ENCODE data around the gene JPT1.

DNA sequence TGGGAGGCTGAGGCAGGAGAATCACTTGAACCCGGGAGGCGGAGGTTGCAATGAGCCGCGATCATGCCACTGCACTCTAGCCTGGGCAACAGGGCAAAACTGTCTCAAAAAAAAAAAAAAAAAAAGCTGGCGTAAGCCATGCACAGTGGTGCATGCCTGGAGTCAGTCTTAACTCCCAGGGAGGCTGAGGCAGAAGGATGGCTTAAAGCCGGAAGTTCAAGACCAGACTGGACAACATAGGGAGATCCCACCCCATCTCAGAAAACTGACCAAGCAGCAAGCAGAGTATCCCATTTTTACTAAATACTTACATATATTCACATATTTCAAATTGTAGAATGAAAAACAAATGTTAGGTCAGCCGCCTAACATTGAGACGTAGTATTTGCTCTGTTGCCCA, 27.4 kb downstream of the JPT1 start:
- no peak for TF ChIP-seq POLR2A (IDR thresholded peaks at IDR 0.05)
- TF ChIP-seq, protein P1, sequence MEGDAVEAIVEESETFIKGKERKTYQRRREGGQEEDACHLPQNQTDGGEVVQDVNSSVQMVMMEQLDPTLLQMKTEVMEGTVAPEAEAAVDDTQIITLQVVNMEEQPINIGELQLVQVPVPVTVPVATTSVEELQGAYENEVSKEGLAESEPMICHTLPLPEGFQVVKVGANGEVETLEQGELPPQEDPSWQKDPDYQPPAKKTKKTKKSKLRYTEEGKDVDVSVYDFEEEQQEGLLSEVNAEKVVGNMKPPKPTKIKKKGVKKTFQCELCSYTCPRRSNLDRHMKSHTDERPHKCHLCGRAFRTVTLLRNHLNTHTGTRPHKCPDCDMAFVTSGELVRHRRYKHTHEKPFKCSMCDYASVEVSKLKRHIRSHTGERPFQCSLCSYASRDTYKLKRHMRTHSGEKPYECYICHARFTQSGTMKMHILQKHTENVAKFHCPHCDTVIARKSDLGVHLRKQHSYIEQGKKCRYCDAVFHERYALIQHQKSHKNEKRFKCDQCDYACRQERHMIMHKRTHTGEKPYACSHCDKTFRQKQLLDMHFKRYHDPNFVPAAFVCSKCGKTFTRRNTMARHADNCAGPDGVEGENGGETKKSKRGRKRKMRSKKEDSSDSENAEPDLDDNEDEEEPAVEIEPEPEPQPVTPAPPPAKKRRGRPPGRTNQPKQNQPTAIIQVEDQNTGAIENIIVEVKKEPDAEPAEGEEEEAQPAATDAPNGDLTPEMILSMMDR (IDR thresholded peaks at IDR 0.05), result no peak
